Measurements from ENCODE around the gene GPC1.

DNA sequence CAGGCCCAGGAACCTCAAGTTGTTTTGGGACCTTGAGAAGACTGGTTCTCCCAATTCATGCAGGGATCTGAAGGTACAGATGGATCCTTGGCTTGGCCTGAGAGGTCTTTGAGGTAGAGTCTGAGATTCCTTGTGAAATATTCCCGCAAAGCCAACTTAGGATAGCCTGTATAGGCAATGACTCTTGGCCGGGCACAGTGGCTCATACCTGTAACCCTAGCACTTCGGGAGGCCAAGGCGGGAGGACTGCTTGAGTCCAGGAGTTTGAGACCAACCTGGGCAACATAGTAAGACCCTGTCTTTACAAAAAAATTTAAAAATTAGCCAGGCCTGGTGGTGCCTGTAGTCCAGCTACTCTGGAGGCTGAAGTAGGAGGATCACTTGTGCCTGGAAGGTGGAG is 81.9 kb downstream of the GPC1 start:
- TF ChIP-seq POLR2A (IDR thresholded peaks at IDR 0.05; ENCODE audit: low read depth, low read length) = no peak
- no peak for TF ChIP-seq PAX5 (IDR thresholded peaks at IDR 0.05; ENCODE audit: insufficient read depth, low read length, severe bottlenecking)

Measured in GM12891 (cell line).